Left lobe of liver (tissue), 2 donors: ENCODE measurements around the gene ITGB1BP1. TPM values are rescaled to one million over a fixed set of nuclear protein-coding genes. Genes with fewer than 3 reads are reported as not detected.
"Not testable (repeated sequence)": the region's sequence is repeated elsewhere in the genome, so short reads cannot be mapped to it uniquely, and the experiment has no call there.

Experiments
- ATAC-seq: fragments of 200-7000 bp; cut with Tn5 transposase; one replicate; pipeline ENCODE4 v1.9.1; 2020; ENCODE audit warnings: mild to moderate bottlenecking, moderate library complexity
- DNase-seq: peaks from one replicate; pipeline ENCODE4 v3.0.0-alpha.2; 2020; ENCODE audit warnings: low spot score
- total RNA-seq: library from RNA; stranded (reverse); gene quantifications from one replicate; pipeline ENCODE4 v1.2.1, GENCODE V29; 2021
- donor health status: DM: no; HTN: no; CAD: no; lungs with moderate emphysema.
- donor health status: DM: no; HTN: yes; CAD: no.

Gene ITGB1BP1
- total RNA-seq, 1 donor from 2014 or later = 28.6 TPM

DNA sequence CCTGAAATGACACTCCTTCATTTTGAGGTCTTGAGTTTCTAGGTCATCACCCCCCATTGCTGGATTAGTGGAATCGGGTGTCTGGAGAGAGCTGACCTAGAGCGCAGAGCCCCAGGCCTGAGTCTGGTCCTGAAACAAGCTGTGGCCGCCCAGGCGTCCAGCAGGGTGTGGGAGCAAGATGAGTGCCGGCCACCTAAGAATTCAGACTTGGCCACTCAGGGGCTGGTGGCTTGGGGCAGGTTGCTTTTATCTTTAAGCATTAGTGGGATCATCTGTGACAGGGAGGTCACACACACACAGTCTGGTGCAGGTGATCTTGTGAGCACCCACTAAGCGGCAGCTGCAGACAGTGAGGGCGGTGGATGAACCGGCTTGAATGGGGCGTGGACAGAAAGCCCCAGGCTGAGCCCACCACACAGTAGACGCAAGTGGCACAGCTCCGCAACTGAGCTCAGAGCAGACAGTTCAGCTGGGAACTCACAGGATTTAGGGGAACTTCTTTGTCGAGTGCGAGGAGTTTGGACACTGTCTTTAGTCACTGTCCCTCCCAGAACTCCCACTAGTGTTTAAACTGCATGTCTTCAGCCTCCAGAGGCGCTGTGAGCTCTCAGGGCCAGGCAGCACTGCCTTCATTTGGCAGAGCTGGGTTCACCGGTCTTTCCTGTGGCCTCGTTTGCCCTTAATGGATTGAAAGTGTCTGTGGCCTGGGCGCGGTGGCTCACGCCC lies 21.5 kb downstream of the ITGB1BP1 start:
- ATAC-seq (no peak), DNase-seq (no peak)

- no peak for ATAC-seq
- DNase-seq = no peak
Measured at GRCh38 chr2:9401059-9401547, 22.2 kb downstream of the ITGB1BP1 start.

DNA sequence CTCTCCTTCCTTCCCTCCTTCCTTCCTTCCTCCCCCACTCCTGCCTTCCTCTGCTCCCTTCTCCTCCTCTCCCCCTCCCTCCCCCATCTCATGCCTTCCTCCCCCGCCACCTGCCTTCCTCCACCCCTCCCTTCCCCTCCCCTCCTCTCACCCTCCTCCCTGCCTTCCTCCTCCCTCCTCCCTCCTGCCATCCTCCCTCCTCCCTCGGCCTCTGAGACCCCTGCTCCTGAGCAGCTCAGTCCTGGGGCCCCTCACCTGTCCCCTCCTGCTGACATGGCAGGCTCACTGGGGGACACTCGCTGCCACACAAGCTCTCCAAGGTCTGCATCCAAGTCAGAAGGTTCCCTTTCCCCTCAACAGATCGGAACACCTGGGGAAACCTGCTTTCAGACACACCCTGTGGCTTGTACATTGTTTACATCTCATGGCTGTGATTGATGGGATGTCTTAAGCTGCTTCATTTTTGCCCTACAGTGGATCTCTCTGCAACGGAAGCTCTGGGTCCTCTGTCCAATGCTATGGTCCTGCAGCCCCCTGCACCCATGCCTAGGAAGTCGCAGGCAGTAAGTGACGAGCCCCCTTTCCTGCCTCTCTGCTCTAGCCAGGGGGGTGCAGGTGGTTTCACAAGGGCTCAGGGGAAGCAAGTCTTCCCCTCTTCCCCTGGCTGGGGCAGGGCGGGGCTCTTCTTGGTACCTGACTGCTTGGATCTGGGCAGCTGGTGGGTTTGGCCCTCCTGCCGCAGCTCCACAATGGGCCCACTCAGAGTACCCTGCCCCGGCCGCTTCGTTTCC lies 22.9 kb downstream of the ITGB1BP1 start:
- DNase-seq = no peak
- no peak for ATAC-seq

GRCh38 chr2:9398881-9399780 lies 24.2 kb downstream of the ITGB1BP1 start:
- no peak for ATAC-seq
- DNase-seq = no peak

DNA sequence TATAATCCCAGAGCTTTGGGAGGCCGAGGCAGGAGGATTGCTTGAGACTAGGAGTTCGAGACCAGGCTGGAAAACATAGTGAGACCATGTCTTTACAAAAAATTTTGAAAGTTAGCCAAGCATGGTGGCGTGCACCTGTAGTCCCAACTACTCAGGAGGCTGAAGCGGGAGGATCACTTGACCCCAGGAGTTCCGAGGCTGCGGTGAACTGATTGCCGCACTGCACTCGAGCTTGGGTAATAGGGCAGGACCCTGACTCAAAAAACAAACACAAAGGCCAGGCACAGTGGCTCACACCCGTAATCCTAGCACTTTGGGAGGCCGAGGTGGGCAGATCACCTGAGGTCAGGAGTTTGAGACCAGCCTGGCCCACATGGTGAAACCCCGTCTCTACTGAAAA lies 25.1 kb downstream of the ITGB1BP1 start:
- ATAC-seq, DNase-seq: not testable (repeated sequence)

- DNase-seq (no peak), ATAC-seq (no peak)
Measured at GRCh38 chr2:9397201-9397600, 26.1 kb downstream of the ITGB1BP1 start.

DNA sequence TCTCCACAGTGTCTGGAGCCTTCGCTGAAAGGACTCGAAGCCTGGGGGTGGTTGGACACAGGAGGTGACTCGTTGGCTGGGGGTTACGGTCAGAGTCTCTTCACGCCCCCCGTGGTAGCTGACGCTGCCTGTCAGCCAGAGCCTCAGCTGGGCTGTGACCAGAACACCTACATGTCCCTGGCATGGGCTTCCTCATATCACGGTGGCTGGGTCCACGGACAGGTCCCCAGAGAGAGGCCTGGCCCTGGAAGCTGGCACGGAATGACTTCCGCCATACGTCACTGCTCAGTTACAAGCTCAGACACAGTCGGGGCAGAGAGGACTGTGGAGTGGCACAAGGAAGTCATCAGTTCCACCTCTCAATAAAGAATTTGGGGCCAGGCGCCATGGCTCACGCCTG lies 28.5 kb downstream of the ITGB1BP1 start:
- no peak for DNase-seq
- ATAC-seq = no peak

- DNase-seq (no peak), ATAC-seq (no peak)
Measured at GRCh38 chr2:9392898-9393765, 30.2 kb downstream of the ITGB1BP1 start.

DNA sequence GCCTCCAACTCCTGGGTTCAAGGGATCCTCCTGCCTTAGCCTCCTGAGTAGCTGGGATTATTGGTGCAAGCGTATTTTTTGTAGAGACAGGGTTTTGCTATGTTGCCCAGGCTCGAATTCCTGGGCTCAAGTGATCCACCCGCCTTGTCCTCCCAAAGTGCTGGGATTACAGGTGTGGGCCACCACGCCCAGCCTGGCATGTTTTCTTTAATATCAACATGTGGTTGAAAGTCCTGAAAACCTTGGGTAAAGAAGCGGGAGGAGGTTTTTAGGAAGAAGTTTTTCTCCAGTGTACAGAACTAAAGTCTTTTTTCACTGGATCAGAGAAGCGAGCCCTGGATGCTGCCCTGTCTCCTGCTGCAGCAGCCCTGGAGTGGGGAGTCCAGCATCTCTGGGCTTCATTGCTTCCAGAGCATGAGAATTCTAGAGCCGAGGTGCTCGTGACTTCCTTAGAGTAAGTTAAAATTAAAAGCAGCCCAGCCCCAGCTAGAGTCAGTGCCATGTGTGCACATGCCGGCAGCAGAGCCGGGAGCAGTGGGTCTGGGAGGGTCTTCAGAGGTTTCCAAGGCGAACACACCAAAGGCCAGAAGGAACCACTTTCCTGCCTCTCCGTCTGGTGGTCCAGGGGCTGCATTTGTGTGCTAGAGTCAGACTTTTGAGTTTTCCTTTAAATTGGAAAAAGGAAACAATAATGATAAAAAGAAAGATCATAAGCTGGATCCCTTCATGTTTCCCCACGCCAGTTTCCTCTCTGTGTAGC lies 31.2 kb downstream of the ITGB1BP1 start:
- DNase-seq = no peak

GRCh38 chr2:9390991-9391390 lies 32.3 kb downstream of the ITGB1BP1 start:
- no peak for DNase-seq
- no peak for ATAC-seq

More for the DNA sequence above, 31.2 kb downstream of the ITGB1BP1 start:
- ATAC-seq = no peak

DNA sequence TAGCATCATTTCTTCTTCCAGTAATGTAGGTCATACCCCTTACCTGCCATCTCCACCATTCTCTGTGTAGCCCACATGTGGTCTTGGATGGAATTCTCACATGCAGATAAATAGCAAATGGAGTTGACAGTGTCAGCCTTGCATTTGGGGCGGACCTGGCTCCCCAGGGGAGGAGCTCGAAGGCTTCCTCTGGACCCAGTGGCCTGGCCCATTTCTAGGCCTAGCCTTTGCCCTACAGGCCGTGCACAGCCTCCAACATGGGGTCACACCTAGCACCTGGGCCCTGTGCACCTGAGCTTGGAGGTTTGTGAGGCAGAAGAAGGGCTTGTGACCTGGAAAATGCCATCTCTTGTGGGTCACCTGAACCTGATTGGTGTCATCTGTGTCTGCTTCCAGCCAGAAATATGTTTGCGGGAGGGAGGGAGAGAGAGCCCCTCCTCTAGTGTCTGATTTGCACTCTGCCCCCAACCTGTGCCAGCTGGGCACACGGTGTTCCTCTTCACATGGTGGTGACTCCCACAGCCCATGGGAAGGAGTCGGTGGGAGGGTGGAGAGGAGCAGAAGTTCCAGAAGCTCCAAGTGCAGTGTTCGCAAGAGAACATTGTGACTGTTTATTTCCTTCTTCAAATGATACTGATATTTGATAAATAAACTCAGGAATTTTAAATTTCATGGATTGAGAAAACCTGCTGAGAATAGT lies 33.0 kb downstream of the ITGB1BP1 start:
- ATAC-seq (peak; percentile 15), DNase-seq (no peak)

DNA sequence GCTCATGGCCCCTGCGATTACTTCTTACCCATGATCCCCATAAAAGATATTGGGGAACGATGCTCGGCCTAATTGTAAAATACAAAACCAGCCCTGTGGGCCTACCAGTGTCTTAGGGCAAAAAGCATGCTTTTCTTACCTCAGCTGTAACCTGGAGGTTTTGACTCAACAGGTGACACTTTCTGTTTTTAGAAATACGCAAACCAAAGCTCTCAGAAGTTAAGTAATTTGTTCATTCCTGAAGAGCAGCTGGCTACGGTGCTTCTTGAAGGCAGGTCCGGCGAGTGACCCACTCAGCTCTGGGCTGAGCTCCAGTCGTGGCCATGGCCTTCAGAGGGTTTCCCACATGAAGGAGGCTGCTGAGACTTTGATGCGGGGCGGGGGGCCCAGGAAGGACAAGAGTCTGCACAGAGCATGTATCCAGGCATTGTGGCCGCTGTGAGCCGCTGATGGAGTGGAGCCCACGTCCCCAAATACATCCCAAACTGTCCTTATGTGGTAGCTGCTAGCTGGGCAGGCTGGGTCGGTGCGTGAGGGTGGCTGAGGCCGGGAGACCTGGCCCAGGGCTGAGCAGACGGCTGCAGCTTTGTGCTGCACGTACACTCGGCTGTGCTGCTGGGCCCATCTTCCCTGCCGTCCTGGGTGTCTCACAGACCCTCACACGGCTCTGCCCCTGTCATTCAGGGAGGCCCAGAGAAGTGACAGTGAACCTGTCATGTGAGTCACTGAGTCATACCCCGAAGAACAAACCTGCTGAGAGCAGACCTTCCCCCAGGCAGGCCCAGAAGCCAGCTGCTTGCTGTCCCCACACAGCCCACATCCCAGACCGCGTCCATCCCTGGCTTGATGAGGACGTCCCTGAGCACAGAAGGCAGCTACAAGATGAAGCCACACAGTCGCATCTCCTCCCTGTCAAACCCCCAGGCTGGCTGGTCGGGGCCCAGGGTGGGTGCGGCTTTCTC lies 34.1 kb downstream of the ITGB1BP1 start:
- ATAC-seq = no peak
- no peak for DNase-seq

DNA sequence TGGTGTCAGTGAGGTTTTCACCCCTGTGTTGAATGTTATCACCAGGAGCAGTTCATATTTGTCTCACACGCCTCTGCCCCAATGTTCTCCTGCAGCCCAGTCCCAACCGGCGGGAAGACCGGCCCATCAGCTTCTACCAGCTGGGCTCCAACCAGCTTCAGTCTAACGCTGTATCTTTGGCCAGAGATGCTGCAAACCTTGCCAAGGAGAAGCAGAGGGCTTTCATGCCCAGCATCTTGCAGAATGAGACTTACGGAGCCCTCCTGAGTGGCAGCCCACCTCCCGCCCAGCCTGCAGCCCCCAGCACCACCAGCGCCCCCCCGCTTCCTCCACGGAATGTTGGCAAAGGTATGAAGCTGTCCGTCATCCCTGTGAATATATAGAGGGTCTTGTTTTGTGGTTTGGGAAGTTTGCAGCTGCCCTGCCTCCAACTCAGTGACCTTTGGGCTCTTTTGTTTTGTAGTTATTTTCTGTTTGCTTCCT lies 35.1 kb downstream of the ITGB1BP1 start:
- ATAC-seq = no peak

GRCh38 chr2:9385841-9386240 lies 37.5 kb downstream of the ITGB1BP1 start:
- ATAC-seq (no peak), DNase-seq (no peak)

More for the DNA sequence above, 35.1 kb downstream of the ITGB1BP1 start:
- no peak for DNase-seq

- ATAC-seq (no peak), DNase-seq (no peak)
Measured at GRCh38 chr2:9384521-9384920, 38.8 kb downstream of the ITGB1BP1 start.

DNA sequence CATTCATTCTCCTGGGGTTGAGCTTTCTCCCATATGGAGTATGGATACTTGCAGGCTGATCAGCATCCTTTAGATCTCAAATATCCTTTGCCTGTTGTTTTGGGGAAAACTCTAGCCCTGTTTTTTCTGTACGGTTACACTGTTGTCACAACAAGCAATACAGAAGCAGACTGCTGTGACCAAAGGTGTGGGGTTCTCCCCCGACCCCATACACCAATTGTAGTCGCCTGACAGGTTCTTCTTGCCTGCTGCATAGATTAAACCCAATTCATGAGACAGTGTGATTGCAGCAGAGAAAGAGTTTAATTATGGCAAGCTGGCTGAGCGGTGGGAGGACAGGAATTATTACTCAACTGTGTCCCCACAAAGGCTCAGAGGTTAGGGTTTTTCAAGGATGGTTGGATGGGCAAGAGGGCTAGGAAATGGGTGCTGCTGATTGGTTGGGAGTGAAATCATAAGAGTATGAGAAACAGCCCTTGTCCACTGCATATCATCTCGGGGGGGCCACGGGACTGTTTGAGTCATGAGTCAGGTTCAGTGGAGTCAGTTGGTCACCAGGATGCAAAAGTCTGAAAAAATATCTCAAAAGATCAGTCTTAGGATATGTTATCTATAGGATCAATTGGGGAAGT lies 40.6 kb downstream of the ITGB1BP1 start:
- ATAC-seq = no peak
- no peak for DNase-seq
